Sigmoid colon (tissue), 7 donors: ENCODE measurements around the gene H6PD. TPM values are rescaled to one million over a fixed set of nuclear protein-coding genes. Genes with fewer than 3 reads are reported as not detected.

ENCODE experiments used
- DNase-seq: peaks from one replicate; pipeline ENCODE4 v3.0.0-alpha.2; 2019
- H3K27ac ChIP-seq, 4 donors: fragments of 200-600 bp; sonication (generic); one replicate each; pipeline ENCODE4 v1.5.1; 2016 to 2019; ENCODE audit warnings: mild to moderate bottlenecking in 1 of 4
- H3K27me3 ChIP-seq, 3 donors: fragments of 200-600 bp; sonication (generic); one replicate each; pipeline ENCODE4 v1.5.1; 2019; ENCODE audit warnings: mild to moderate bottlenecking in 1 of 3
- H3K36me3 ChIP-seq, 4 donors: fragments of 200-600 bp; sonication (generic); one replicate each; pipeline ENCODE4 v1.5.1; 2016 to 2019
- H3K4me1 ChIP-seq, 4 donors: fragments of 200-600 bp; sonication (generic); one replicate each; pipeline ENCODE4 v1.5.1; 2017 to 2019
- H3K4me3 ChIP-seq, 4 donors: fragments of 200-600 bp; sonication (generic); one replicate each; pipeline ENCODE4 v1.5.1; 2017 to 2019; ENCODE audit warnings: mild to moderate bottlenecking in 2 of 4, moderate library complexity in 1 of 4
- H3K9me3 ChIP-seq, 4 donors: fragments of 200-600 bp in 3 of 4; sonication (generic) in 3 of 4; one replicate each; pipeline versions ENCODE4 v1.5.1 to v1.6.1; 2013 to 2019
- EP300 ChIP-seq, 4 donors: sonication (generic); formaldehyde crosslinking; IDR thresholded peaks; one replicate each; pipeline ENCODE4 v1.6.1; 2017; ENCODE audit warnings: antibody characterized with exemption in 4 of 4
- POLR2A ChIP-seq, 2 donors: fragments of 450-650 bp; IDR thresholded peaks; one replicate each; pipeline ENCODE4 v1.6.1; 2016; ENCODE audit warnings: antibody characterized with exemption in 2 of 2, mild to moderate bottlenecking in 2 of 2, moderate library complexity in 2 of 2
- POLR2AphosphoS5 ChIP-seq, 4 donors: sonication (generic); formaldehyde crosslinking; IDR thresholded peaks; one replicate each; pipeline ENCODE4 v1.6.1; 2017; ENCODE audit warnings: antibody characterized with exemption in 4 of 4
- WGBS, 2 donors: extraction: QIAGEN DNeasy Blood & Tissue Kit; methylation state at CpG; one replicate each; pipeline ENCODE4 v1.1.7; 2013; 5-methylcytosine and 5-hydroxymethylcytosine counted together
- intact Hi-C: fragments of 100-400 bp; cut with DNase I; formaldehyde crosslinking; loops from one replicate; pipeline ENCODE4 v1.15.1; 2023
- polyA plus RNA-seq, 3 donors: library from polyadenylated mRNA; stranded (reverse); fragments of 200-250 nt; gene quantifications; one replicate each; pipeline ENCODE4 v1.2.3, GENCODE V29; 2013
- total RNA-seq, 4 donors: library from RNA; depleted of rRNA; stranded (reverse); fragments of >200 nt; gene quantifications; one replicate each; pipeline ENCODE4 v1.1.0, GENCODE V29; 2016
- TF ChIP-seq, protein P1 (sequence below), 4 experiments: fragments of 450-650 bp in 3 of 4; fragments of 200-600 bp in 1 of 4; IDR thresholded peaks; one replicate each; pipeline ENCODE4 v1.5.1; 2016 to 2019; ENCODE audit warnings: antibody characterized with exemption in 4 of 4, mild to moderate bottlenecking in 3 of 4, moderate library complexity in 2 of 4
- donor health status: healthy with polysubstance abuse.
- donor health status: Bipolar disorder and iron deficiency.
- donor health status: healthy.

The H6PD gene
- total and polyA plus RNA-seq, 7 donors, result 2.8 to 34.3 (median 23.2) TPM

DNA sequence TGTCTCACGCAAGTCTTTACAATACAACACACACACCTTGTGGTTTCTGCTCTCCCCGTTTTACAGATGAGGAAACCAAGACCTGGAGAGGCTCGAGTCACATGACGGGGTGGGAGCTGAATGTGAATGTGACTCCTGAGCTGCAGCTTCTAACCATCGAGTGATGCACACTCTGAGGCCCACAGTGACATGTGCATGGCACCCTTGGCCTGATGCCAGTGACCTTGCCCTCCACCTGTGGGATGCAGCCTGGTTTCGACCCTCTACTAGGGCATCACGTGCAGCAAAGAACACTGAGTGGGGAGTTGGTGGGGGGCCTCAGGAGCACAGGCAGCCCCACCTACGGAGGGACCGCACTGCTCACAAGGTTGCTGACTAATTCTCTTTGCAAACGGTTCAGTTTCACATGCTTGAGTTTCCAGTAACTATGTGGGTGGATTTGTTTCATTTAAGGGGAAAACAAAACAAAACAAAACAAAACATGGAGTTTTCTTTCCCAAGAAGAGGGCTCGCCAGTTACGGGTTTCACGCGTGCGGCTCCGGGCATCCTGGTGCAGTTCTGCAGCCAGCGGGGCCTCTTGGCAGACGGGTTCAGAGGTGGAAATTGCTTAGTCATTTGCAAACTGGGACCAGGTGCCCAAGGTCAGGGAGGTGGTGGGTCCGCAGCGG is 81.0 kb downstream of the H6PD start:
- DNase-seq, result no peak
- intact Hi-C loops, result no loop called here
- H3K9me3 ChIP-seq, result no peaks in the 10 kb centered on the region
- no peaks in the 10 kb centered on the region for H3K27me3 ChIP-seq
- 59 to 71% methylated on average over 20 of the region's 20 CpGs for WGBS, 2 donors
- TF ChIP-seq EP300 (IDR thresholded peaks at IDR 0.05) (no peak), POLR2AphosphoS5 (IDR thresholded peaks at IDR 0.05) (peak in 1 of 4 donors; percentile 37)
- peaks cover 0 to 100% (median 87%) of the 10 kb centered on the region in 4 donors for H3K4me1 ChIP-seq
- no peaks in the 10 kb centered on the region for H3K36me3 ChIP-seq
- no peak overlapping the region for H3K4me3 ChIP-seq
- peak overlapping the region in 3 of 4 donors; percentile 85 to 87 (median 86) for H3K27ac ChIP-seq

DNA sequence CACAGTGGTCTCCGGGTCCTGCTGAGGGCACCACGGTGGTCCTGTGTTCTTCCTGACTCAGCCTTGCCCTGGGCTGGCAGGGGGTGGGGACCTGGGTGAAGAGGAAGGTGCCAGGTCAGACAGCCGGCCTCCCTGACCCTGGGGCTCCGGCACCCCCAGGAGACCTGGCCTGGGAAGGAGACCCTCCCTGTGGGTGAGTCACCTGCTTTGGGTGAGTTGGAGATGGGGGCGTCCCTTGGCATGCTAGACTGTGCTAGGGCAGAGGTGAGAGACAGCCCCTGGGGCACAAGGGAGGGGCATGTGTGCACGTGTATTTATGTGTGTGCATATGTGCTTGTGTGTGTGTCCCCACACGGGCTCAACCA is 81.5 kb downstream of the H6PD start:
- intact Hi-C loops, result no loop called here

DNA sequence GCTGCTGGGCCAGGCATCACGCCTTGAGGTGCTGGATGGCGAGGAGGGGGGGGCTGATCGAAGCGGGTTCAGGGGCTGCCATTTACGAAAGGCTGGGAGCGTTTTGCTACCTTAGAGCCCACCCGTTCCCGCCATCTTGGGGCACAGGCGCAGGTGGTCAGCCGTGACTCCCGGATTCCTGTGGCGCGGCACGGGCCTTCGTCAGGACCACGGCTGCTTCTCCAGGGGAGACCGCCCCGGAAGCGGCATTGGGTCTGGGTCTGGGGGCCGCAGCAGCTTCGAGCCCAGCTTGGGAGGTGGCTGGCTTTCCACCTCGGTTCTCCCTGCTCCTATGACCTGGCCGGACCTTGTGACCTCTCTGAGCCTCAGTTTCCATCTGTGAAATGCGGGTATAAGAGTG is 81.9 kb downstream of the H6PD start:
- Histone ChIP-seq H3K4me3 (no peak overlapping the region), H3K27me3 (no peaks in the 10 kb centered on the region), H3K36me3 (no peaks in the 10 kb centered on the region), H3K9me3 (no peaks in the 10 kb centered on the region), H3K27ac (peak overlapping the region in 3 of 4 donors; percentile 85 to 87 (median 86)), H3K4me1 (peaks cover 0 to 100% (median 87%) of the 10 kb centered on the region in 4 donors)
- 95 to 96% methylated on average over 24 of the region's 24 CpGs for WGBS, 2 donors
- no peak for DNase-seq
- intact Hi-C loops, result no loop called here
- TF ChIP-seq EP300 (IDR thresholded peaks at IDR 0.05), result no peak
- TF ChIP-seq POLR2AphosphoS5 (IDR thresholded peaks at IDR 0.05), result no peak
- TF ChIP-seq, protein P1, sequence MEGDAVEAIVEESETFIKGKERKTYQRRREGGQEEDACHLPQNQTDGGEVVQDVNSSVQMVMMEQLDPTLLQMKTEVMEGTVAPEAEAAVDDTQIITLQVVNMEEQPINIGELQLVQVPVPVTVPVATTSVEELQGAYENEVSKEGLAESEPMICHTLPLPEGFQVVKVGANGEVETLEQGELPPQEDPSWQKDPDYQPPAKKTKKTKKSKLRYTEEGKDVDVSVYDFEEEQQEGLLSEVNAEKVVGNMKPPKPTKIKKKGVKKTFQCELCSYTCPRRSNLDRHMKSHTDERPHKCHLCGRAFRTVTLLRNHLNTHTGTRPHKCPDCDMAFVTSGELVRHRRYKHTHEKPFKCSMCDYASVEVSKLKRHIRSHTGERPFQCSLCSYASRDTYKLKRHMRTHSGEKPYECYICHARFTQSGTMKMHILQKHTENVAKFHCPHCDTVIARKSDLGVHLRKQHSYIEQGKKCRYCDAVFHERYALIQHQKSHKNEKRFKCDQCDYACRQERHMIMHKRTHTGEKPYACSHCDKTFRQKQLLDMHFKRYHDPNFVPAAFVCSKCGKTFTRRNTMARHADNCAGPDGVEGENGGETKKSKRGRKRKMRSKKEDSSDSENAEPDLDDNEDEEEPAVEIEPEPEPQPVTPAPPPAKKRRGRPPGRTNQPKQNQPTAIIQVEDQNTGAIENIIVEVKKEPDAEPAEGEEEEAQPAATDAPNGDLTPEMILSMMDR (IDR thresholded peaks at IDR 0.05), result no peak
- no peak for TF ChIP-seq POLR2A (IDR thresholded peaks at IDR 0.05)

More for the DNA sequence above, 81.5 kb downstream of the H6PD start:
- no peaks in the 10 kb centered on the region for H3K36me3 ChIP-seq
- H3K4me1 ChIP-seq, result peaks cover 0 to 100% (median 87%) of the 10 kb centered on the region in 4 donors
- no peaks in the 10 kb centered on the region for H3K27me3 ChIP-seq
- H3K9me3 ChIP-seq, result no peaks in the 10 kb centered on the region
- TF ChIP-seq EP300 (IDR thresholded peaks at IDR 0.05), result no peak
- TF ChIP-seq POLR2A (IDR thresholded peaks at IDR 0.05), result no peak
- TF ChIP-seq, protein P1 (IDR thresholded peaks at IDR 0.05), result no peak
- TF ChIP-seq POLR2AphosphoS5 (IDR thresholded peaks at IDR 0.05), result no peak
- WGBS, 2 donors, result 71 to 74% methylated on average over 7 of the region's 7 CpGs
- no peak for DNase-seq
- H3K27ac ChIP-seq, result peak overlapping the region in 3 of 4 donors; percentile 85 to 87 (median 86)
- no peak overlapping the region for H3K4me3 ChIP-seq

DNA sequence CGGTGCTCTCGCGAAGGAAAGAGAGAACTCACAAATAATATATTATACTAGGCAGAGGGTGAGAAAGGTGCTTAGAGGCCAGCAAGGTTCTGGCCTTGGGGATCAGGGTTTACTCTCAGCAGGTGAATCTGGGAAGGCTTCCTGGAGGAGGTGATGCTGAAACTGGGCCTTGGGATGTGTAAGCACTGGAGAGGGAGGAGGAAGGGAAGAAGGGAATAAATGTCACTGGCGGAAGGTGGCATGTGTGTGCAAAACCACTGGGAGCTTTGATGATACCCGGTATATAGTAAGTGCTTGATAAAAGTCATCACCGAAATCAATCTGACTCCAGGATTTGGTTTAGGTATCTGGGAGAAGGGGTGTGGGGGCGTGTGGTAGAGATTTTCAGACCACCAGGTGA is 82.5 kb downstream of the H6PD start:
- peak overlapping the region; percentile 59 to 87 (median 86) for H3K27ac ChIP-seq
- DNase-seq, result no peak
- peaks cover 0 to 100% (median 87%) of the 10 kb centered on the region in 4 donors for H3K4me1 ChIP-seq
- intact Hi-C loops, result no loop called here
- WGBS, 2 donors, result 84 to 90% methylated on average over 7 of the region's 7 CpGs
- H3K27me3 ChIP-seq, result no peaks in the 10 kb centered on the region
- H3K36me3 ChIP-seq, result no peaks in the 10 kb centered on the region
- no peaks in the 10 kb centered on the region for H3K9me3 ChIP-seq
- no peak overlapping the region for H3K4me3 ChIP-seq
- no peak for TF ChIP-seq EP300 (IDR thresholded peaks at IDR 0.05)
- no peak for TF ChIP-seq POLR2AphosphoS5 (IDR thresholded peaks at IDR 0.05)
- TF ChIP-seq, protein P1 (IDR thresholded peaks at IDR 0.05), result no peak
- no peak for TF ChIP-seq POLR2A (IDR thresholded peaks at IDR 0.05)

DNA sequence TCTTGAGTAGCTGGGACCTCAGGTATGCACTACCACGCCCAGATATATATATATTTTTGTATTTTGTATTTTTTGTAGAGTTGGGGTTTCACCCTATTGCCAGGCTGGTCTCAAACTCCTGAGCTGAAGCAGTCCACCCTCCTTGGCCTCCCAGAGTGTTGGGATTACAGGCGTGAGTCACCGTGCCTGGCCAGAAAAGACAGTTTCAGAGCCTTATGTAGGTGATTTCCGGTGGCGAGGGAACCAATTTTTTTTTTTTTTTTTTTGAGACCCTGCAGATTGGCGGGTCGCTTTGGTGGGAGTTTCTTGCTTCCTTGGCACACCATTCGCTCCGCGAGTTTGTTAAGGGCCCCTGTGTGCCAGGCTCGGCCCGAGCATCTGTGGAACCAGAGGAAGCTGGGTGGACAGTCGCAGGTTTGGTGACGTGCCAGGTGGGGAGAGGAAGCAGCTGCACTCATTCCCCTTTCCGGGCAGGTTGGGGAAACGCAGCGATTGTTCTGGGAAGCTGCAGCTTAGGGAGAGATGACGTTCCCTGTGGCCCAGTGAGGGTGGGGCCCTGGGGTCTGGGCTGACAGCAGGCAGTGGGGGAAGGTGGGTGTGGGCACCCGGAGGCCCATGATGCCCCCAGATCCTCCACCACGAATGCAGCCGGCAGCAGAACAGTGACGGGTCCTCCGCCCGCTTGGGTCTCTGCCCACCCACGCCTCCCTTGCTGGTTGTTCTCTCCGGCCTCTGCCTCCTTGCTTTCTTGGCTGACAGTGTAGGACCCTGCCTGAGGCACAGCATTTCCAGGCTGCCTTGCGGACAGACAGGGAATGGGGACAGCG is 83.2 kb downstream of the H6PD start:
- intact Hi-C loops, result no loop called here
- peak overlapping the region; percentile 59 to 87 (median 86) for H3K27ac ChIP-seq
- peak overlapping the region in 3 of 4 donors; percentile 4 to 12 (median 12) for H3K4me3 ChIP-seq
- no peaks in the 10 kb centered on the region for H3K9me3 ChIP-seq
- 50 to 78% methylated on average over 28 of the region's 28 CpGs for WGBS, 2 donors
- H3K36me3 ChIP-seq, result no peaks in the 10 kb centered on the region
- TF ChIP-seq, protein P1 (IDR thresholded peaks at IDR 0.05), result no peak
- TF ChIP-seq POLR2AphosphoS5 (IDR thresholded peaks at IDR 0.05) (peak in 3 of 4 donors; percentile 57 to 78 (median 67)), POLR2A (IDR thresholded peaks at IDR 0.05) (no peak), EP300 (IDR thresholded peaks at IDR 0.05) (peak in 2 of 4 donors; percentile 62 to 66)
- no peaks in the 10 kb centered on the region for H3K27me3 ChIP-seq
- peak; percentile 90 for DNase-seq
- H3K4me1 ChIP-seq, result peaks cover 0 to 100% (median 86%) of the 10 kb centered on the region in 4 donors
